GM19240 (cell line): ENCODE measurements around the gene HSPA2.
"Not testable (repeated sequence)": the region's sequence is repeated elsewhere in the genome, so short reads cannot be mapped to it uniquely, and the experiment has no call there.

Experiments used
- DNase-seq: peaks from one replicate; pipeline ENCODE4 v3.0.0; 2011; ENCODE audit warnings: low spot score; ENCODE audit not compliant: insufficient read length

Gene HSPA2

DNA sequence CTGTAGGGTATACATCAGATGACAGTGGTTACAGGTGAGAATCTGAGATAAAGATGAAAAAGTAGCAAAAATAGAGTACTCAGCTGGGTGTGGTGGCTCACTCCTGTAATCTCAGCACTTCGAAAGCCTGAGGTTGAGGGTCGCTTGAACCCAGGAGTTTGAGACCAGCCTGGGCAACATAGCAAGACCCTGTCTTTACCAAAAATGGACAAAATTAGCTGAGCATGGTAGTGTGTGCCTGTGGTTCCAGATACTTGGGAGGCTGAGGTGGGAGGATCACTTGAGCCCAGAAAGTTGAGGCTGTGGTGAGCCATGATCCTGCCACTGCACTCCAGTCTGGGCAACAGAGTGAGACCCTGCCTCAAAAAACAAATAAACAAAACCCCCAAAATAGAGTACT lies 17.7 kb downstream of the HSPA2 start:
- not testable (repeated sequence) for DNase-seq

DNA sequence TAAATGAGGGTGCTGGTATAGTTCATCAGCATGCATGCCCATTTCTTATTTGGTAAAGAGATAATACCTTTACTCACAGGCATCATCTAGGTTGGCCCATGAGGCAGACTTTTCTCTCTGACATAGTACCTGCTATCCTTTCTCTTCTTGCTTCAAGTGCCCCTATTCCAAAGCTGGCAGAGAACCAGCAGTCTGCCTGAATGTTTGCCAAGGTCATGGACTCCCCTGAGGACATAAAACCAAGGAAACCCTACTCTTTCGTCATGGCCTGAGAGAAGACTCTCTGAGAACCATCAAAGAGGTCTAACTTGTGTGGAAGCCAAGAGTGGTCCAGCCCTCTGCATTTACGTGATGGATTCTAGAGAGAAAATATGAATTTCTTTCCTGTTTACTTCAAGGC lies 21.1 kb downstream of the HSPA2 start:
- DNase-seq = no peak

DNA sequence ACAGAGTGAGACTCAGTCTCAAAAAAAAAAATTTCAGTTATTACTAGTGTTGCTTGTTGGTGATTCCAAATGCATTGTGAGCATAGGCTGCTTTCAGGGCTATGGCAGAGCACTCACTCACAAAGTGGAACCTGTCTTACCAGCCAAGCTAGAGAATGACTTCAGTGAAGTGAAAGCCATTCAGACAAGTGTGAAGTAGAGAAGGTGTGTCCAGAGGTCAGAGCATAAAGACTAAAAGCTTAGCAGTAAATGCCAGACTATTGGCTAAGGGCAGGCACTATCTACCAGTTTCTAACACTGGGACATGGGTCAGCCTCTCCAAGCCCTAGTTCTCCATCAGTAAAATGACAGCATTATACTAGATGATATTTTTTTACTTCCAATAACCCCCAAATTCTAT lies 21.9 kb downstream of the HSPA2 start:
- DNase-seq = no peak

DNA sequence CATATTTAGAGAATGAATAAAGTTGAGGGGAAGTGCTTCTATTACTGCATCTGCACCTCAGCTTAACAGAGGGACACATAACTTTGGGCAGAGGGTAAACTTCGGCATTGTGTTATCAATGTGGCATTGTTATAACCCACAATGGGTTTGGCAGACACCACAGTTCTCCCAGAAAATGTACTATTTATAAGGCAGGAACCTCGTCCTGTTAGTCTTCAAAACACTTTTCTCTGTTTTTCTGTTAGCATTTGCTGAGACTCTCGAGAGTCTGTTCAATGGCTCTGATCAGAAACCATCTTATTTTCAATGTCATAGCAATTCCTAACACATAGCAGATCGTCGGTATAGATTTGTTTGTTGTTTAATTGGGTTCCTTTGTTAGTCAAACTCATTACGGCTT lies 23.2 kb downstream of the HSPA2 start:
- no peak for DNase-seq

DNA sequence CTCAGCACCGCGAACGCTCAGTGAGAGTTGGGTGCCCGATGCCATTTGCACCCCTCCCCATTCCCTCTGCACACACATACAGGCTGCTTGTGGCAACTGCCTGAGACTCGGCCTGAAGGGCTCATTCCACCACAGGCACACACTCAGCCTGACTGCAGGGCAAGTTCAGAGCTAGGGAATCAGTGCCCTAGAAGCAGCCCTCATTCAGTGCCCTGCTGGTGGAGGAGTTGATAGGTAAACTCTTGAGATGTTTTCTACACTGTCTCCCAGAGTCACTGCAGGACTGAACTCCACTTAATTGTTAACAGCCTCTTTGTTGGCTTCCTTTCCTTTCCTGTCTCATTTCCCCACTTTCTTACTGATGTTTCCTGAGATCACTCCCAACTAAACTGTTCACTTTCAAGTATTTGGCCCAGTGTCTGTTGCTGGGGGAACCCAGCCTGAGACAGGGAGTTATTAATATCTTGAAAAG lies 26.1 kb downstream of the HSPA2 start:
- no peak for DNase-seq

DNA sequence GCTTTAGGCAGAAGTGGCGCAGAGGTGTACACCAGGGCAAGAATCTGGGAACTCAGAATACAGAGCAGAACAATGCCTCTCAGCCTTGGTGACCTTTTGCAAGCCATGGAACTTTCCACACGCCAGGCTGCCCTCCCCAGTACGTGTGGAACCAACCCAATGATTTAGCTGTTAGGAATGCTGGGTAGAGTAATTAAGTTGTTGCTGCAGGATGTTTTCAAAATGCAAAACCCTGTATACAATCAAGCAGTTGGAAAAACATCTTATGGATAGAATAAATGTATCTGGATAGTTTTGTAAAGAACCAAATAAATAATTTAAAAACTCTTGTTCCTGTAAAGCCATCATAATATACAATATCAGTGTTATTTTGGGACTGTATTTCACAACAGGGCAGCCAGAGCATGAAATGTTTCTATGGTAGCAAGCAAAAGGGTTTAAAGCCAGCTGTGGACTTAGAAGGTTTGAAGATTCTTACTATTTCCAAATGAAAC lies 28.6 kb downstream of the HSPA2 start:
- no peak for DNase-seq

DNA sequence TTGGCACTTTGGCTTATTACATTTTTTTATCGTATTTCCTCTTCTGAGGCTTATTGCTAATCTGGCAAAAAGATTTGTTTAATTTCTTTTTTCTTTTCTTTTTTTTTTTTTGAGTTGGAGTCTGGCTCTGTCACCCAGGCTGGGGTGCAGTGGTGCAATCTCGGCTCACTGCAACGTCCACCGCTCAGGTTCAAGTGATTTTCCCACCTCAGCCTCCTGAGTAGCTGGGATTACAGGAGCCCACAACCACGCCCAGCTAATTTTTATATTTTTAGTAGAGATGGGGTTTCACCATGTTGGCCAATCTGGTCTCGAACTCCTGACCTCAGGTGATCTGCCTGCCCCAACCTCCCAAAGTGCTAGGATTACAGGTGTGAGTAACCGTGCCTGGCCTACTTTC lies 29.1 kb downstream of the HSPA2 start:
- not testable (repeated sequence) for DNase-seq

DNA sequence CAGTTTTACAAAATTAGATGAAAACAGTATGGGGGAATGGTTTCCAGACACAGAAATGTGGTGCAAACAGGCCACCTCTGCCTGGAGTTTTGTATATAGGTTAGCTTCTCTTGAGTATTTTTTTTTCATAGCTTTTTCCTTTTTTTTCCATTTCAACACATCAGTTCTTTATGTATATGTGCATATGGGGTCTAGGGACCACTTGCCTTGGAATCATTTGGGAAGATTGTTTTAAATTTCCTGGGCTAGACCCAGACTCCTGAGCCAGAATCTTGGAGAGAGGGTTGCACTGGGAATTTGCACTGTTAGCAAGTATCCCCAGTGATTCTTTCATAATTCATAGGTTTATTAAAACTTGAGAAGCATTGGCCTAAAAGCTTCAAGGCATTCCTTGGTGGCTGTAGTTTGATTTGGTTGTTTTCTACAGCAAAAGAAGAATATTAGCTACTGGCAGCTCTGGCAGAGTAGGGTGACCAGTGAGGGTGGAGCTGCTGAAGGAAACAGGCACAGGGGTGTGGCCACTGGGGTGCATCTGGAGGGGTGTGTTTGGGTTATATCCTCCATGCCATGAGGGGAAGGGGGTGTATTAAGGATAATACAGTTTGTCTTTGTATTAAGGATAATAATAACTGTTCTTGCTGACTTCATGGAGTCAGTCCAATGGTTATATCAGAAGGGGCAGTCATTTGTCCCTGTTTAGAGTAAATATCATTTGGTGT lies 32.0 kb downstream of the HSPA2 start:
- no peak for DNase-seq

DNA sequence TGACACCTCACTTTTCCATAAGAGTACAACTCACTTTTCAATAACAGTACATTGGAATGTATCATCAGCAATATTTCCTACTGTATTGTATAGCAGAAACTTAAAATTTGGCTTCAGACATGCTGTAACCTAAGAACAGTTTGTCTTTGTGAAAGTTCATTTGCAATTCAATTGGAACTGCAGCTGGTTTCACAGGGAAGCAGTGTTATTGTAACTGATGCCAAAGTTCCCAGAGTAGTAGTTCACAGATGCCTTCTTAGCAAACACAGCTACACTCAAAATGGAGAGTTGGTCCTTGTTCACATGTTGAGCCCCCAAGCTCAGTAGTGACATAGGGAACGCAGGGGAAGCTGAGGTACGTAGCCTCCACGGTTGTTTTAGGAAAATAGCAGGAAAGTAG lies 32.6 kb downstream of the HSPA2 start:
- no peak for DNase-seq

DNA sequence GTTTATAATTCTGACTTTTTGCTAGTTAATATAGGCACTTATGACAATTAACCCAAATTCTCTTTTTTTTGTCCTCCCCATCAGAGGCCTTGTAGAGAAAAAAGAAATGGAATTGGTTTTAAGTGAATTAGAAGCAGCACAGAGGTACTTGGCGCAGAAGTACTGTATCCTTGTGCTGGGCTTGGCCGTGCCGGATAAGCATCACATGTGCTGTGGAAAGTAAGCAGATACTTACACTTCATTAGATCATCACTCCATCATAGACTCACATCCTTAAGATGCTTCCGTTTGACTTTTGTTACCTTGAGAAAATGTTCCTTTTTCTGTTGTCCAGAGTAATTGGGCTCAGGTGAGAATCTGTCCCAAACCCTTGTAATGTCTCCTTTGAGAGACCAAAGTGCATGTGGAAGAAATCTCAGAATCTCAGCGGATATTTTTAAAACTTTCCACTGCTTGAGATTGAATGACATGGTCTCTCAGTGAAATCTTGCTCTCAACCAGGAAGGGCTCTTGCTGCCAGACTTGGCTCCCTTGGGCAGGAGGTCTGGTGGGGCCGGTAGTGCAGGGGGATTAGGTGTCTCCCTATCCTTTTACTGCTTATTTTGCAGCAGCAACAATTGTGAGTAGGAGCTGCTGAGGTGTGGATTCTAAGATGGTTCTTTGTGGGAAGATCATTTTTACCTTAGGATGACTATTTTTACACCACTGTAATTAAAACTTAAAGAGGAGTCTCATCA lies 34.0 kb downstream of the HSPA2 start:
- no peak for DNase-seq

DNA sequence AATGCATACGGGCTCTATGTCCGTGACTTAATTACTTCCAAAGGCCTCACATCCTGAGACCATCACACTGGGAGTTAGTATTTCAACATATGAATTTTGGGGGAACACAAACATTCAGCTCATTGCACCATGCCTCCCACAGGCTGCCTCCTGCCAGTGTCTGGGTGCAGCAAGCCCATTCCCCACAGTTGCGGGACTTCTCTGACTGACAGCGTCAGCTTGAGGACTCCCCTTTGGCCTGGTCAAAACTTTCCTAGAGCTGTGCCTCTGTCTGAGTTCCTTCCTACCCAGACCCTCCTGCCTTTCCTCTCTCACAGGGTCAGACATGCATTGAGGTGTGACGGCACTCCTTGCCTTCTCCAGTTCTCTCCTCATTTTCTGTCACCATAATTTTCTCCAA lies 36.7 kb downstream of the HSPA2 start:
- DNase-seq = no peak

DNA sequence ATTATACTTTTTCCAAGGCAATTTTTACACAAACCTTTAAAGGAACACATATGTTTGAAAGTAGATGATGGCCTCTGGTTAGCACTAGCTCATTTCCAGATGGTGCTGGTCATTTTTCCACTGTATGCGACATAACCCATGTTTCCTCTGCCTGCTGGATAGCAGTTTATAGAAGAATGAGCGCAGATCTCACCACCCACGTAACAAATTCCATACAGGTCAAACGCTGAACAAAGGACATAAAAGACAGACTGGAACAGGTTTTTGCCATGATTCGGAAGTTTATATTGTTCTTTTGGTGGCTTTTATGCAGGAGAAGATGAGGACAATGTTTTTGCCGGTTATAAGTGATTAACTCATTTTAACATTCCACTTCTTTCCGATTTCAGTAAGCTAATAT lies 39.9 kb downstream of the HSPA2 start:
- DNase-seq = no peak

DNA sequence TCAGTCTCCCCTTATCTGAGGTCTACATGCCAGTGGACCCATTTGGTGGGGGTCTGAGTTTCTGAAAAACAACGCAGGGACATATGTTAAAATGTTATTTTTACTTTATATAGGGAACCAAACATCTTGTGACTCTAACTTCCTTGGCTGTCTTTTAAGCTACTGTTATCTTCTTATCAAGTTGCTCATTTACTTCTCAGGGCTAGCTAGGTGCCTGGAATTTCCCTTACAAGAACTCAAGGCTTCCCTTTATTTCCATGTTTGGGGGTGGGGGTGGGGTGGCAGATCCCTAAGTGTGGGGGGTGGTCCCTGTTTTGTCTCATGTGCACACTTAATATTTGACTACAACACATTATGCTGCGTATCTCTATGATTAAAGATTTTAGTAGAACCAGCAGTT lies 40.8 kb downstream of the HSPA2 start:
- DNase-seq = no peak

DNA sequence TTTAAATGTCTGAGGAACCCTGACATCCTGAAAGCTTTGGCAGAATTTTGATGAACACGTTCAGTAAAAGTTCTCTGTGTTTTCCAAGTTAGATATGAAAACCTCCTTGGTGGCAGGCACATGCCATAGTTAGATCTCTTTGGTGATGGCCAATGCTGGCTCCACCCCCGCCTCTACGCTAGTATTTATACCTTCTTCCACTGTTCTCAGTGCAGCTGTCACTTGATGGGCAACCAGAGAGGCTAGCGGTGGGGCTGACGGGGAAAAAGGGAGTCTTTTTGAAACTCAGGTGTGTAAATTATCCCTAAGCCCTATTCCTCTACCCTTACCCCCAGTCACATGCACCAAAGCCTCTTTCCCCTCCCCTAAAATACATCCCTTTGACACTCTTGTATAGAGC lies 41.3 kb downstream of the HSPA2 start:
- DNase-seq = no peak

DNA sequence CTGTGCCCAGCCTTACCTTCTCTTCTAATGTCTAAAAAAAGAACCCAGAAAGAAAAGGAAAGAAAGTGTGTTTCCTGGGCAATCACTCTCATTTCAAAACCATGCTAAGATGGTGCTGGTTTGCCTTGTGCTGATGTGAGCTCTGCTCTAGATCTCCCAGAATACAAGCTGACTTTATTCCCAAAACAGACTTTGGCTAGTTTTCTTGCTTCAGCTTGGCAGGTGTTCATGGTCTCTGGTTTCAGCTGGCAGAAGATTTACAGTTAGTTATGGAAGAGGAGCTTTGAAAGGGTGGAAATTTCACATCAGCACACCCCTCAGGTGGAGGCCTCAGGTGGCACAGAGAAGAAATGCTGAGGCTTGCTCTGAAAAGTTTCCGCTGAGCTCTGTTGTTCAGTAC lies 43.6 kb downstream of the HSPA2 start:
- DNase-seq = no peak

DNA sequence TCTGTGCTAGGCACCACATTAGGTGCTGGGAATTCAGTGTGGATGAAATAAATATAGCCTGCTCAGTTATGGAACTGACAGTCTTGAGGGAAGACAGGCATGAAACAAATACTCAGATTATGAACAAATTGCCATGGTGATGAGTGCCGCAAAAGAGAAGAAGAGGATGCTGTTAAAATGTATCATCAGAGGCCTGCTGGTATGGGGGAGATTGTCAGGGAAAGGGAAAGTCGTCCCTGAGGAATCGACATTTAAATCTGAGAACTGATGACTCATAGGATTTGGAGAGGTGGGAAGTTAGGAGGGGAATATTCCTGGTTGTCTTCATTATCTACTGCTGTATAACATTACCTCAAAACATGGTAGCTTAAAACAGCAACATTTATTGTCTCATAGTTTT lies 51.3 kb downstream of the HSPA2 start:
- no peak for DNase-seq
